Epithelial cell of esophagus (primary cell): ENCODE data around the gene ACTBL2.
A peak's percentile ranks its signal among the peaks of the same experiment; 100 is the strongest.
"Not testable (repeated sequence)": the region's sequence is repeated elsewhere in the genome, so short reads cannot be mapped to it uniquely, and the experiment has no call there.

Source experiments
- DNase-seq: peaks from one replicate; pipeline ENCODE4 v3.0.0; 2010; ENCODE audit warnings: low read depth
- H3K4me3 ChIP-seq: 2 replicates; pipeline ENCODE4 v1.5.1; 2011; ENCODE audit warnings: mild to moderate bottlenecking, low read length, control low read depth
- CTCF ChIP-seq: IDR thresholded peaks from 2 replicates; pipeline ENCODE4 v1.5.1; 2011; ENCODE audit warnings: low read depth, mild to moderate bottlenecking, low read length, control low read depth, inconsistent platforms; ENCODE audit not compliant: insufficient read depth; ENCODE audit errors: missing control alignments

ACTBL2 gene

DNA sequence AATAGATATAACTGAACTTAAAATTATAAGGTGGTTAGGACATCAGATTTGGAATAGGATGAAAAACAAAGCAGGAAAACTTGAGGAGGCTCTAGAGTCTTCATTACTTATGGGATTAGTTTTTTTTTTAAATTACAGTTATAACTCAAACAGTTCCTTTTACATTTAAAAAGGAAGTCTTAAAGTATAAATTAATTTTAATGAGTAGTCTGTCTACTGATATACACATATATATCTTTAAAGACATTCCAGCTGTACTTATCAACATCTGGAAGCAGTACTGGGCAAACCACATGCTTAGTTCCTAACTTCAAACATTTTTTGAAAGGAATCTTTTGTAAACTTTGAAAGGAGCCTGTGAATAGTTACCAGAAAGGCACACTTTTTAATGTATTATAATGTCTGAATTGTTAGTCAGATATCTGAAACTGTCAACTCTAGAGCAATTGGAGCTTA, 6.0 kb downstream of the ACTBL2 start:
- no peak for TF ChIP-seq CTCF
- DNase-seq, result no peak
- no peak overlapping the region for H3K4me3 ChIP-seq

- TF ChIP-seq CTCF, result no peak
- DNase-seq, result no peak
- H3K4me3 ChIP-seq, result no peak overlapping the region
Observed at GRCh38 chr5:57470339-57470738, 12.3 kb downstream of the ACTBL2 start.

DNA sequence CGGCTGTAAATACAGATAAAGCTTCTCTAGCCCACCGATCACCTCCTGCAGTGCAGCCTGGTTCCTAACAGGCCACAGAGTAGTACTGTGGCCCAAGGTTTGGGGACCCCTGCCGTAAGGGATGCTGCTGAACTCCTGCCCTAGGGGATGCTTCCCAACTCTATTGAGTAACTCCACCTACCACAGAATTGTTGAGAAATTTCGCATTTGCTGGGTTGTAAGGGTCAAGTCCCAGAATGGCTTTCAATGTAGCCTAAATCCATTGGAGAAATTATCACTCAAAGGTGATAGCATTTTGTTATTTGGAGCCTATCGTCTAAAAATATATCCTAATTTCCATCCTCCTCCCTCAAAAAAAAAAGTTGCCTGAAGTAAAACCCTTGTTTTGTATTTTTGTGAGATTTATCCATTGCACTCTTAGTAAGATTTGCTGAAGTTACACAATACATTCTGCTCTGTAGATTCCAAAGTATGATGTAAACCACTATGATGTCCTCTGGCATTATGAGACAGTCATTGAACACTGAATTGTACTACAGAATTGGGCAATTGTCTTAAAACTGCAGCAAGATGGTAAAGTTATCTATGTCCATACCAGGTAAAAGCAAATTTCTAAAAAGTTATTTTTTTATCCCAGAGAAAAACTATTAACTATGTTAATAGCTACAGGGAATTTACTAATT, 14.0 kb downstream of the ACTBL2 start:
- peak; percentile 82 for DNase-seq
- no peak overlapping the region for H3K4me3 ChIP-seq
- no peak for TF ChIP-seq CTCF

- TF ChIP-seq CTCF, result no peak
- no peak overlapping the region for H3K4me3 ChIP-seq
- DNase-seq, result no peak
Observed at GRCh38 chr5:57466544-57466943, 16.1 kb downstream of the ACTBL2 start.

DNA sequence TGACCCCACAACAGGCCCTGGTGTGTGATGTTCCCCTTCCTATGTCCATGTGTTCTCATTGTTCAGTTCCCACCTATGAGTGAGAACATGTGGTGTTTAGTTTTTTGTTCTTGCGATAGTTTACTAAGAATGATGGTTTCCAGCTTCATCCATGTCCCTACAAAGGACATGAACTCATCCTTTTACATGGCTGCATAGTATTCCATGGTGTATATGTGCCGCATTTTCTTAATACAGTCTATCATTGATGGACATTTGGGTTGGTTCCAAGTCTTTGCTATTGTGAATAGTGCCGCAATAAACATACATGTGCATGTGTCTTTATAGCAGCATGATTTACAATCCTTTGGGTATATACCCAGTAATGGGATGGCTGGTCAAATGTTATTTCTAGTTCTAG, 22.6 kb downstream of the ACTBL2 start:
- H3K4me3 ChIP-seq, DNase-seq: not testable (repeated sequence)

DNA sequence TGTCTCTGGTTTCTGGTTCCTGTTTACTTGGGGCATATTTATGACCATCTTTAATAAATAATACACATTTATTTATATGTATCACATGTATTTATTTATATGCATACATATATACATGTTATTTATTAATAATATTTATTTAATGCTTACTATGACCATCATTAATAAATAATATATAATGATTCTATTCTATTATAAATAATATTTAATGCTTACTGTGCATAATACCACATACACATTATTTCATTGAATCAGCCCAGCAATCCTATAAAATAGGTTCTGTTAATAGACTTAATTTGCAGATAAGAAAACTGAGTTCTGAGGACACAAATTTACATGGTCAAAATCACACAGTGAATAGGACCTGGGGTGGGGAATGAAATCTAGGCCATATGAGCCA, 24.2 kb downstream of the ACTBL2 start:
- DNase-seq, result no peak
- TF ChIP-seq CTCF, result no peak
- no peak overlapping the region for H3K4me3 ChIP-seq

DNA sequence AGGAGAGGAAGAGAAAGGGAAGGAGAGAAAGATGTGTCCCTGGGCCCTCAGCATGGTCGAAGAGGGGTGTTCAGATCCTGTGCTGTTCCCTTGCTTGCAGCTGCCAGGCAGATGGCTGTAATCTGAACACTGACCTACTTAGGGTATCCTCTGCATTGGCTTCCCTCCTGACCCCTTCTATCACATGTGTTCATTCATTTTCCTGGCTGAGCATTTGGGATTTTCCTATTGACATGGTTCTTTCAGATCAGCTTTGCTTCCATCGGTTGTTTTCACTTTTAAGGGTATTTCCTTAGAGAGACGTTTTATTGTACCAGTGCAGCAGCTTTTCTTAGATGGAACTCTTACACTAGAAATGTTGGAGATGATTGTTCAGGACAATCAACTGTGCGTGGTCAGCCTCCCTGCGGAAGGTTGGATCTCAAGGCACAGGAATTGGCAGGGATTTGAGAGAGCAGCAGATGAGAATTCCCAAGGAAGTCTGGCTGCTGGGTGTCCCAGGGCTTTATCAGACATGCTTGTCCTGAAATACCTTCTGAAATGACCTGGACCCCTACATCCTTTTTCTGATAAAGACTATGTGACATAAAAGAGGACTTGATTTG, 26.0 kb downstream of the ACTBL2 start:
- no peak for DNase-seq
- no peak overlapping the region for H3K4me3 ChIP-seq
- no peak for TF ChIP-seq CTCF
